Measurements from ENCODE around the gene NUDCD2. TPM values are rescaled to one million over a fixed set of nuclear protein-coding genes. Genes with fewer than 3 reads are reported as not detected.

The NUDCD2 gene
- total and polyA plus RNA-seq, 9 of the 15 experiments (the other 6 are each of a cell fraction or from before 2014, with no cell fraction given), result 14.6 to 76.9 (median 32.5) TPM

GRCh38 chr5:163459819-163460561 is at the start of gene NUDCD2 (continued):
- TF ChIP-seq FOXP4 (CRISPR knock-in tag; IDR thresholded peaks at IDR 0.05; ENCODE audit: borderline replicate concordance) (no peak), CAMTA2 (CRISPR knock-in tag; conservative IDR thresholded peaks at IDR 0.05) (no peak), MED1 (CRISPR knock-in tag; IDR thresholded peaks at IDR 0.05; ENCODE audit: borderline replicate concordance) (no peak), ZNF695 (CRISPR knock-in tag; IDR thresholded peaks at IDR 0.05) (no peak), ZNF174 (CRISPR knock-in tag; IDR thresholded peaks at IDR 0.05) (no peak), ZNF347 (CRISPR knock-in tag; IDR thresholded peaks at IDR 0.05; ENCODE audit: low read depth) (no peak), CBFA2T3 (IDR thresholded peaks at IDR 0.05) (no peak), HOMEZ (CRISPR knock-in tag; IDR thresholded peaks at IDR 0.05) (no peak), THAP12 (CRISPR knock-in tag; IDR thresholded peaks at IDR 0.05) (peak; percentile 92), ZNF583 (CRISPR knock-in tag; IDR thresholded peaks at IDR 0.05) (0 out of 2 replicates have a peak, but pooled peaks have one; percentile 39), FOXA3 (CRISPR knock-in tag; conservative IDR thresholded peaks at IDR 0.05 in 1 of 2, IDR thresholded peaks at IDR 0.05 in 1 of 2) (peak in 1 of 2 experiments; percentile 49; a peak in 1 of 4 replicates), TRIM28 (IDR thresholded peaks at IDR 0.05) (0 out of 2 replicates have a peak, but pooled peaks have one; percentile 18), BHLHE40 (IDR thresholded peaks at IDR 0.05; ENCODE audit: low read length) (peak; percentile 37; the same call in 1 of the 2 replicates), ZHX1 (conservative IDR thresholded peaks at IDR 0.05; ENCODE audit: low read length) (no peak), ZBTB33 (CRISPR knock-in tag; IDR thresholded peaks at IDR 0.05) (0 out of 2 replicates have a peak, but pooled peaks have one; percentile 19), HDAC2 (IDR thresholded peaks at IDR 0.05) (no peak), ZNF253 (CRISPR knock-in tag; conservative IDR thresholded peaks at IDR 0.05) (no peak), OTX1 (CRISPR knock-in tag; IDR thresholded peaks at IDR 0.05) (no peak)

All from K562 (cell line).